ENCODE results near the gene IFNGR2.

DNA sequence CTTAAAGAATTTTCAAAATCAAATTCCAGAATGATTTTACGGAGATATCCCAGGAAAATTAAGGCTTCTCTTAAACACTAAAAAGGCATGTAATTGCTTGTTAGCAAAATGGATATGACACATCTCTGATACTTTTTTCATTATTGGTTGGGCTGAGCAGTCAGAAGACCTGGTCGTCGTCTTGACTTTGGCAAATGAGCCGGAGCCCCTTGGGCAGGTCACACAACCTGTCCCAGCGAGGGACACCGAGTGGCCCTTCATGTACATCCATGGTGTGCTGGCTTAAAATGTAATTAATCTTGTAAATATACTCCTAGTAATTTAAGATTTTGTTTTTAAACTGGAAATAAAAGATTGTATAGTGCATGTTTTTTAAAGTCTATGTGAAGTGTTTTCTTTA is 33.9 kb downstream of the IFNGR2 start:
- TF ChIP-seq ZC3H10 (CRISPR knock-in tag; IDR thresholded peaks at IDR 0.05) (no peak), TCF4 (CRISPR knock-in tag; IDR thresholded peaks at IDR 0.05; ENCODE audit: borderline replicate concordance) (no peak), ZFP30 (CRISPR knock-in tag; IDR thresholded peaks at IDR 0.05) (no peak), BACH2 (CRISPR knock-in tag; IDR thresholded peaks at IDR 0.05; ENCODE audit: borderline replicate concordance) (no peak), ZNF70 (CRISPR knock-in tag; IDR thresholded peaks at IDR 0.05) (no peak), ESRRG (CRISPR knock-in tag; IDR thresholded peaks at IDR 0.05) (no peak), ARNTL (CRISPR knock-in tag; IDR thresholded peaks at IDR 0.05; ENCODE audit: borderline replicate concordance, low read depth) (no peak), ZNF8 (CRISPR knock-in tag; IDR thresholded peaks at IDR 0.05) (no peak), ZFP3 (CRISPR knock-in tag; IDR thresholded peaks at IDR 0.05) (no peak), PPARA (CRISPR knock-in tag; IDR thresholded peaks at IDR 0.05; ENCODE audit: borderline replicate concordance) (no peak), ISL1 (CRISPR knock-in tag; IDR thresholded peaks at IDR 0.05) (no peak)
- TF ChIP-seq, protein P1, sequence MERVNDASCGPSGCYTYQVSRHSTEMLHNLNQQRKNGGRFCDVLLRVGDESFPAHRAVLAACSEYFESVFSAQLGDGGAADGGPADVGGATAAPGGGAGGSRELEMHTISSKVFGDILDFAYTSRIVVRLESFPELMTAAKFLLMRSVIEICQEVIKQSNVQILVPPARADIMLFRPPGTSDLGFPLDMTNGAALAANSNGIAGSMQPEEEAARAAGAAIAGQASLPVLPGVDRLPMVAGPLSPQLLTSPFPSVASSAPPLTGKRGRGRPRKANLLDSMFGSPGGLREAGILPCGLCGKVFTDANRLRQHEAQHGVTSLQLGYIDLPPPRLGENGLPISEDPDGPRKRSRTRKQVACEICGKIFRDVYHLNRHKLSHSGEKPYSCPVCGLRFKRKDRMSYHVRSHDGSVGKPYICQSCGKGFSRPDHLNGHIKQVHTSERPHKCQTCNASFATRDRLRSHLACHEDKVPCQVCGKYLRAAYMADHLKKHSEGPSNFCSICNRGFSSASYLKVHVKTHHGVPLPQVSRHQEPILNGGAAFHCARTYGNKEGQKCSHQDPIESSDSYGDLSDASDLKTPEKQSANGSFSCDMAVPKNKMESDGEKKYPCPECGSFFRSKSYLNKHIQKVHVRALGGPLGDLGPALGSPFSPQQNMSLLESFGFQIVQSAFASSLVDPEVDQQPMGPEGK (CRISPR knock-in tag; IDR thresholded peaks at IDR 0.05; ENCODE audit: borderline replicate concordance), result no peak
- TF ChIP-seq, protein P2, sequence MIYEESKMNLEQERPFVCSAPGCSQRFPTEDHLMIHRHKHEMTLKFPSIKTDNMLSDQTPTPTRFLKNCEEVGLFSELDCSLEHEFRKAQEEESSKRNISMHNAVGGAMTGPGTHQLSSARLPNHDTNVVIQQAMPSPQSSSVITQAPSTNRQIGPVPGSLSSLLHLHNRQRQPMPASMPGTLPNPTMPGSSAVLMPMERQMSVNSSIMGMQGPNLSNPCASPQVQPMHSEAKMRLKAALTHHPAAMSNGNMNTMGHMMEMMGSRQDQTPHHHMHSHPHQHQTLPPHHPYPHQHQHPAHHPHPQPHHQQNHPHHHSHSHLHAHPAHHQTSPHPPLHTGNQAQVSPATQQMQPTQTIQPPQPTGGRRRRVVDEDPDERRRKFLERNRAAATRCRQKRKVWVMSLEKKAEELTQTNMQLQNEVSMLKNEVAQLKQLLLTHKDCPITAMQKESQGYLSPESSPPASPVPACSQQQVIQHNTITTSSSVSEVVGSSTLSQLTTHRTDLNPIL (CRISPR knock-in tag; IDR thresholded peaks at IDR 0.05; ENCODE audit: low read depth), result no peak
- TF ChIP-seq, protein P3, sequence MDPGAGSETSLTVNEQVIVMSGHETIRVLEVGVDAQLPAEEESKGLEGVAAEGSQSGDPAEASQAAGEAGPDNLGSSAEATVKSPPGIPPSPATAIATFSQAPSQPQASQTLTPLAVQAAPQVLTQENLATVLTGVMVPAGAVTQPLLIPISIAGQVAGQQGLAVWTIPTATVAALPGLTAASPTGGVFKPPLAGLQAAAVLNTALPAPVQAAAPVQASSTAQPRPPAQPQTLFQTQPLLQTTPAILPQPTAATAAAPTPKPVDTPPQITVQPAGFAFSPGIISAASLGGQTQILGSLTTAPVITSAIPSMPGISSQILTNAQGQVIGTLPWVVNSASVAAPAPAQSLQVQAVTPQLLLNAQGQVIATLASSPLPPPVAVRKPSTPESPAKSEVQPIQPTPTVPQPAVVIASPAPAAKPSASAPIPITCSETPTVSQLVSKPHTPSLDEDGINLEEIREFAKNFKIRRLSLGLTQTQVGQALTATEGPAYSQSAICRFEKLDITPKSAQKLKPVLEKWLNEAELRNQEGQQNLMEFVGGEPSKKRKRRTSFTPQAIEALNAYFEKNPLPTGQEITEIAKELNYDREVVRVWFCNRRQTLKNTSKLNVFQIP (CRISPR knock-in tag; IDR thresholded peaks at IDR 0.05; ENCODE audit: borderline replicate concordance, low read depth), result no peak
